ENCODE results near the gene SESN2. TPM values are rescaled to one million over a fixed set of nuclear protein-coding genes. Genes with fewer than 3 reads are reported as not detected.

The SESN2 gene
- total and polyA plus RNA-seq, 10 of the 15 experiments (the other 5 are each of a cell fraction or from before 2014, with no cell fraction given), result 1.5 to 40.9 (median 17.8) TPM

DNA sequence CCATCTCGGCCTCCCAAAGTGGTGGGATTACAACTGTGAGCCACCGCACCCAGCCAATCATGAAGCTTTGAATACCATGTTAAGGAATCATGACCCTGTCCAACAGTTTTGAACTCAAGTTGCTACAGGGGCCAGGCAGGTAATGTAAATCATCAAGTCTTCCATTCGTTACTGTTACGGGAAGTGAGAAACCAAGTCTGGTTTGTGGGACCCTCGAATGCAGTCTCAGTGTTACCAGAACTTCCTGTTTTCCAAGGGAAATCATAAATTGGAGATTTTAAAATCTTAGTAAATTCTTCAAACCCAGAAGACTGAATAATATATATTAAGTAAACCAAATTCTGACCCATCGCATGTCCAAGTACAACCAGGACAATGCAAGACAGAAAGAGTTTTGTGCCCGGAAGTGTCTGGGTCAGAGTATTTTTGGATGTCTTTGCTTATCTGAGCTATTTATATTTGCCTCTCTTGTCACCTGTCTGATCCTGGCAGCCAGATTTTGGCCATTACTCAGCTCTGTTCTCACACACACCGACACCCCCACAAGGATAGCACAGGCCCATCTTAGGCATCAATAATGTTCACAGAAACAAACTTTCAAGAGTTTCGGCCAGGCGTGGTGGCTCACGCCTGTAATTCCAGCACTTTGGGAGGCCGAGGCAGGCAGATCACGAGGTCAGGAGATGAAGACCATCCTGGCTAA lies 14.6 kb upstream of the SESN2 start (continued):
- TF ChIP-seq WRNIP1 (IDR thresholded peaks at IDR 0.05; ENCODE audit: borderline replicate concordance, low read depth, low read length), result no peak
- TF ChIP-seq CREM (IDR thresholded peaks at IDR 0.05; ENCODE audit: low read depth), result peak; percentile 54; the same call in 1 of the 2 replicates
- TF ChIP-seq NFYA (IDR thresholded peaks at IDR 0.05; ENCODE audit: borderline replicate concordance, low read depth, low read length), result no peak
- TF ChIP-seq IKZF2 (IDR thresholded peaks at IDR 0.05), result peak; percentile 82 to 84; a peak in 3 of 4 replicates
- TF ChIP-seq RELA (IDR thresholded peaks at IDR 0.05; ENCODE audit: borderline replicate concordance, partially characterized antibody), result no peak
- TF ChIP-seq SREBF2 (IDR thresholded peaks at IDR 0.05; ENCODE audit: low read length), result no peak
- TF ChIP-seq, protein P1, sequence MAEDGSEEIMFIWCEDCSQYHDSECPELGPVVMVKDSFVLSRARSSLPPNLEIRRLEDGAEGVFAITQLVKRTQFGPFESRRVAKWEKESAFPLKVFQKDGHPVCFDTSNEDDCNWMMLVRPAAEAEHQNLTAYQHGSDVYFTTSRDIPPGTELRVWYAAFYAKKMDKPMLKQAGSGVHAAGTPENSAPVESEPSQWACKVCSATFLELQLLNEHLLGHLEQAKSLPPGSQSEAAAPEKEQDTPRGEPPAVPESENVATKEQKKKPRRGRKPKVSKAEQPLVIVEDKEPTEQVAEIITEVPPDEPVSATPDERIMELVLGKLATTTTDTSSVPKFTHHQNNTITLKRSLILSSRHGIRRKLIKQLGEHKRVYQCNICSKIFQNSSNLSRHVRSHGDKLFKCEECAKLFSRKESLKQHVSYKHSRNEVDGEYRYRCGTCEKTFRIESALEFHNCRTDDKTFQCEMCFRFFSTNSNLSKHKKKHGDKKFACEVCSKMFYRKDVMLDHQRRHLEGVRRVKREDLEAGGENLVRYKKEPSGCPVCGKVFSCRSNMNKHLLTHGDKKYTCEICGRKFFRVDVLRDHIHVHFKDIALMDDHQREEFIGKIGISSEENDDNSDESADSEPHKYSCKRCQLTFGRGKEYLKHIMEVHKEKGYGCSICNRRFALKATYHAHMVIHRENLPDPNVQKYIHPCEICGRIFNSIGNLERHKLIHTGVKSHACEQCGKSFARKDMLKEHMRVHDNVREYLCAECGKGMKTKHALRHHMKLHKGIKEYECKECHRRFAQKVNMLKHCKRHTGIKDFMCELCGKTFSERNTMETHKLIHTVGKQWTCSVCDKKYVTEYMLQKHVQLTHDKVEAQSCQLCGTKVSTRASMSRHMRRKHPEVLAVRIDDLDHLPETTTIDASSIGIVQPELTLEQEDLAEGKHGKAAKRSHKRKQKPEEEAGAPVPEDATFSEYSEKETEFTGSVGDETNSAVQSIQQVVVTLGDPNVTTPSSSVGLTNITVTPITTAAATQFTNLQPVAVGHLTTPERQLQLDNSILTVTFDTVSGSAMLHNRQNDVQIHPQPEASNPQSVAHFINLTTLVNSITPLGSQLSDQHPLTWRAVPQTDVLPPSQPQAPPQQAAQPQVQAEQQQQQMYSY (CRISPR knock-in tag; IDR thresholded peaks at IDR 0.05), result no peak

DNA sequence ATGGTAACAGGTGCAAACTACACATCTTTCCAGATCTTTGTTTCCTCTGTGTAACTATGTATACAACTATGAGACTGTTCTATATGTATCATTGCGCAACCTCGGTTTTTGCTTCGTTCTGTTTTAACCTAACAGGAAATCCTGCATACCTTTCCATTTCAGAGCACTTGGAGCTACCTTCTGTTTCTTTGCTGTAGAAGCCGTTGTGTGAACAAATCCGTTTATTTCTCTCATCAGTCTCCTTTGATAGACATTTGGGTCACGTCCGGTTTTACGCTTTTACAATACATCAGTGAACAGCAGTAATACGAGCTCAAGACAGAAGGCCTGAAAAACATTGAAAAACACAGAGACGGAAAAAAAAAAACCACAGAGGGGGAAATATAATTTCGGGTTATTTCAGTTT lies 12.9 kb upstream of the SESN2 start:
- ChIA-PET CTCF (interaction anchor here (0.5 to 3.2 kb wide), 6 partner anchors 8 to 191 kb away, joined by 3 to 27 read pairs (median 4); partner anchors contain the start of genes ATP5IF1 and EYA3), RAD21 (ENCODE audit: unreplicated experiment) (interaction anchor here (0.6 to 4.9 kb wide), 11 partner anchors 11 to 349 kb away, joined by 3 to 54 read pairs (median 3); partner anchors contain the start of genes ATP5IF1, EYA3, PHACTR4 and PTAFR), SMC1A (ENCODE audit: uncharacterized antibody, unreplicated experiment) (interaction anchor here (0.9 to 9.7 kb wide), 8 partner anchors 11 to 156 kb away, joined by 3 to 84 read pairs (median 4); partner anchors contain the start of genes ATP5IF1 and DNAJC8), POLR2A (interaction anchor here (0.5 to 7.6 kb wide), 12 partner anchors 11 to 399 kb away, joined by 3 to 125 read pairs (median 4); partner anchors contain the start of gene ATP5IF1)
- peak overlapping the region; percentile 85 for H3K27ac ChIP-seq (ENCODE audit: control insufficient read depth, insufficient read depth)
- in situ Hi-C loops (cut with MboI) (loop anchor here (5.0 kb wide), 1 partner anchor 356 kb away; no protein-coding TSS in a partner anchor), intact Hi-C loops (cut with micrococcal nuclease; ENCODE audit: unreplicated experiment) (loop anchor here (5.0 to 10.0 kb wide), 4 partner anchors 51 to 472 kb away; partner anchors contain the start of genes STX12 and THEMIS2)
- TSS peak; percentile 93 for BruUV-seq (replicated peaks)
- peaks cover 10% of the 10 kb centered on the region for H3K79me2 ChIP-seq (ENCODE audit: control insufficient read depth, insufficient read depth, low read length)
- no peaks in the 10 kb centered on the region for H4K20me1 ChIP-seq (ENCODE audit: control insufficient read depth, insufficient read depth)
- peak overlapping the region; percentile 58 for H3K4me2 ChIP-seq (ENCODE audit: control insufficient read depth, insufficient read depth)
- H3K36me3 ChIP-seq (ENCODE audit: control insufficient read depth in 2 of 2, insufficient read depth in 2 of 2, low read length in 1 of 2), result no peaks in the 10 kb centered on the region
- 3% methylated on average over 11 of the region's 11 CpGs for WGBS (ENCODE audit: insufficient coverage, insufficient replicate concordance, low lambda C conversion rate, missing lambda C conversion rate)
- no peaks in the 10 kb centered on the region for H3K27me3 ChIP-seq (replicated peaks in 1 of 2; ENCODE audit: control insufficient read depth in 2 of 2, insufficient read depth in 2 of 2, low read length in 1 of 2)
- peak; percentile 36 for ATAC-seq
- H3K4me1 ChIP-seq (ENCODE audit: control insufficient read depth, insufficient read depth, low read length), result peaks cover 55% of the 10 kb centered on the region
- no peak for FAIRE-seq
- peak overlapping the region; percentile 88 for H3K9ac ChIP-seq (ENCODE audit: control insufficient read depth, insufficient read depth, low read length)
- H3K4me3 ChIP-seq, result peak overlapping the region; percentile 79
- DNase-seq (ENCODE audit: low read depth, low spot score), result peak; percentile 67
- peak overlapping the region; percentile 48 for H2AFZ ChIP-seq (ENCODE audit: control insufficient read depth, low read depth, low read length)
- H3K9me3 ChIP-seq (replicated peaks; ENCODE audit: control insufficient read depth, insufficient read depth, low read length), result no peaks in the 10 kb centered on the region
- TF ChIP-seq CREB1 (IDR thresholded peaks at IDR 0.05; ENCODE audit: low read depth) (peak; percentile 28; the same call in 1 of the 2 replicates), SIX5 (IDR thresholded peaks at IDR 0.05; ENCODE audit: low read depth, low read length, severe bottlenecking) (peak; percentile 31), ETV6 (conservative IDR thresholded peaks at IDR 0.05 in 1 of 2, IDR thresholded peaks at IDR 0.05 in 1 of 2; ENCODE audit: borderline replicate concordance in 1 of 2, low read depth in 1 of 2) (peak in 1 of 2 experiments; percentile 14; a peak in 1 of 4 replicates), SIN3A (IDR thresholded peaks at IDR 0.05; ENCODE audit: low read depth, low read length) (no peak), CEBPB (IDR thresholded peaks at IDR 0.05; ENCODE audit: borderline replicate concordance in 1 of 2, low read depth in 2 of 2, low read length in 2 of 2) (peak; percentile 97 to 98), MEF2A (IDR thresholded peaks at IDR 0.05; ENCODE audit: insufficient read depth, low read depth, low read length) (0 out of 2 replicates have a peak, but pooled peaks have one; percentile 3), PBX3 (IDR thresholded peaks at IDR 0.05; ENCODE audit: insufficient replicate concordance, low read depth, low read length) (no peak), POLR2AphosphoS5 (IDR thresholded peaks at IDR 0.05; ENCODE audit: low read length) (peak; percentile 40), RAD51 (IDR thresholded peaks at IDR 0.05) (0 out of 2 replicates have a peak, but pooled peaks have one; percentile 22), NBN (IDR thresholded peaks at IDR 0.05) (0 out of 2 replicates have a peak, but pooled peaks have one; percentile 11)

Data from GM12878 (cell line).